GM23338 (cell line): ENCODE data around the gene RFNG. TPM values are rescaled to one million over a fixed set of nuclear protein-coding genes. Genes with fewer than 3 reads are reported as not detected.

Experiments
- ATAC-seq: fragments of 200-7000 bp; cut with Tn5 transposase; 3 replicates; pipeline ENCODE4 v1.9.1; 2020
- DNase-seq: peaks from one replicate; pipeline ENCODE4 v3.0.0-alpha.2; 2015; ENCODE audit warnings: low spot score
- H2AFZ ChIP-seq: fragments of 200-600 bp; sonication (generic); 2 replicates; pipeline ENCODE4 v1.8.0; 2016; ENCODE audit warnings: antibody characterized with exemption, mild to moderate bottlenecking, moderate library complexity
- H3F3A ChIP-seq: fragments of 200-600 bp; sonication (generic); replicated peaks from 2 replicates; pipeline ENCODE4 v1.8.0; 2017; ENCODE audit warnings: antibody characterized with exemption, mixed run types, low read depth
- H3K27ac ChIP-seq: fragments of 200-600 bp; sonication (generic); 2 replicates; pipeline ENCODE4 v1.6.1; 2016; ENCODE audit warnings: low read depth
- H3K27me3 ChIP-seq: fragments of 200-600 bp; sonication (generic); 2 replicates; pipeline ENCODE4 v1.8.0; 2016; ENCODE audit warnings: mild to moderate bottlenecking, mixed run types, moderate library complexity; ENCODE audit not compliant: insufficient read depth
- H3K36me3 ChIP-seq: fragments of 200-600 bp; sonication (generic); 2 replicates; pipeline ENCODE4 v1.8.0; 2016; ENCODE audit warnings: mild to moderate bottlenecking; ENCODE audit not compliant: insufficient read depth
- H3K4me1 ChIP-seq: fragments of 200-600 bp; sonication (generic); 2 replicates; pipeline ENCODE4 v1.8.0; 2016; ENCODE audit warnings: mild to moderate bottlenecking, moderate library complexity; ENCODE audit not compliant: insufficient read depth
- H3K4me2 ChIP-seq: fragments of 200-600 bp; sonication (generic); 2 replicates; pipeline ENCODE4 v1.7.1; 2017; ENCODE audit warnings: mixed run types
- H3K4me3 ChIP-seq: fragments of 200-600 bp; sonication (generic); 2 replicates; pipeline ENCODE4 v1.6.1; 2016; ENCODE audit warnings: mixed run types
- H3K79me2 ChIP-seq: fragments of 200-600 bp; sonication (generic); replicated peaks from 2 replicates; pipeline ENCODE4 v1.8.0; 2017; ENCODE audit warnings: mild to moderate bottlenecking; ENCODE audit not compliant: insufficient read depth
- H3K9me2 ChIP-seq: fragments of 200-600 bp; sonication (generic); 2 replicates; pipeline ENCODE4 v1.8.0; 2017; ENCODE audit not compliant: insufficient read depth
- H4K20me1 ChIP-seq: fragments of 200-600 bp; sonication (generic); replicated peaks from 2 replicates; pipeline ENCODE4 v1.8.0; 2017; ENCODE audit warnings: mild to moderate bottlenecking; ENCODE audit not compliant: insufficient read depth
- H3K27ac Mint-ChIP-seq: 2 replicates; pipeline ENCODE4 v1.8.0; 2020; ENCODE audit warnings: inconsistent platforms, mild to moderate bottlenecking, moderate library complexity, mixed read lengths
- H3K27me3 Mint-ChIP-seq: 3 replicates; pipeline ENCODE4 v1.8.0; 2022; ENCODE audit warnings: low read depth, mild to moderate bottlenecking, moderate library complexity, mixed read lengths, inconsistent platforms; ENCODE audit not compliant: insufficient read depth, poor library complexity
- H3K36me3 Mint-ChIP-seq: 3 replicates; pipeline ENCODE4 v1.8.0; 2021; ENCODE audit warnings: low read depth, mild to moderate bottlenecking, inconsistent platforms, moderate library complexity, mixed read lengths
- H3K4me1 Mint-ChIP-seq: 3 replicates; pipeline ENCODE4 v1.8.0; 2020; ENCODE audit warnings: mild to moderate bottlenecking, inconsistent platforms, mixed read lengths
- H3K4me3 Mint-ChIP-seq: 3 replicates; pipeline ENCODE4 v1.8.0; 2021; ENCODE audit warnings: moderate library complexity, mild to moderate bottlenecking, inconsistent platforms, mixed read lengths
- H3K9me3 Mint-ChIP-seq: 3 replicates; pipeline ENCODE4 v1.8.0; 2020; ENCODE audit warnings: moderate library complexity, mild to moderate bottlenecking, inconsistent platforms, mixed read lengths
- EZH2 ChIP-seq: fragments of 200-600 bp; sonication (generic); IDR thresholded peaks from one replicate; pipeline ENCODE4 v1.8.0; 2017; ENCODE audit warnings: antibody characterized with exemption, mild to moderate bottlenecking, low read depth; ENCODE audit not compliant: unreplicated experiment
- ZNF114 ChIP-seq: fragments of 250-450 bp; sonication (Bioruptor Pico); IDR thresholded peaks from 2 replicates; pipeline ENCODE4 v1.5.0; 2020; ENCODE audit warnings: mild to moderate bottlenecking, moderate library complexity
- ZNF331 ChIP-seq: fragments of 250-450 bp; sonication (Bioruptor Pico); IDR thresholded peaks from 2 replicates; pipeline ENCODE4 v1.5.0; 2020; ENCODE audit warnings: low read depth, mild to moderate bottlenecking, moderate library complexity
- polyA plus RNA-seq: library from polyadenylated mRNA; unstranded; fragments of >200 nt; fragmentation: Nextera tagmentation; extraction: Ambion mirVana; gene quantifications from 2 replicates; pipeline ENCODE4 v1.2.1, GENCODE V29; 2016
- total RNA-seq: library from RNA; depleted of rRNA; stranded (reverse); fragments of >200 nt; shearing (Covaris generic); gene quantifications from 2 replicates; pipeline ENCODE4 v1.2.3, GENCODE V29; 2014
- TF ChIP-seq, protein P1 (sequence below): fragments of 250-450 bp; sonication (Bioruptor Pico); IDR thresholded peaks from 2 replicates; pipeline ENCODE4 v1.5.0; 2020; ENCODE audit warnings: mild to moderate bottlenecking, moderate library complexity
- TF ChIP-seq, protein P2 (sequence below), 2 experiments: fragments of 200-600 bp in 1 of 2; sonication (generic) in 1 of 2; conservative IDR thresholded peaks; 2 replicates each; pipeline versions ENCODE4 v1.5.1 to v1.6.1; 2016 to 2017; ENCODE audit warnings: antibody characterized with exemption in 2 of 2, low read depth in 2 of 2, mild to moderate bottlenecking in 2 of 2, moderate library complexity in 1 of 2

Gene RFNG
- total and polyA plus RNA-seq, 2 experiments from 2014 or later: 18.0 to 44.7 TPM

DNA sequence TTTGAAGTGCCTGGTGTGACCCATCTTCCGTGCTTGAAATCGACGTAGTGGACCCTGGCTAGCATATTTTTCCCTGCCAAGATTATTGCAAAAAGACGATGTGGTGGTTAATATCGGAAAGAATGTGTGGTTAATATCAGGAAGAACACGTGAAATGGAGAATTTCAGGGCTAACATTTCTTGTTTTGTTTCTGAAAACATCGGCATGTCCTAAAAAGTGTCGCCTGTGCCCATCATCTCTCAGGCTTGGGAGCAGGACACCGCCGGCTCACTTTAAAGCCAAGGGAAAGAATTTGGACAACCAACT, 13.8 kb downstream of the RFNG start:
- peak overlapping the region; percentile 34; the same call in 1 of the 2 replicates for H2AFZ ChIP-seq

More for the DNA sequence above, 13.8 kb downstream of the RFNG start:
- H3K27ac Mint-ChIP-seq: peak overlapping the region; percentile 93
- H3K4me3 Mint-ChIP-seq: peak overlapping the region; percentile 75
- H3K79me2 ChIP-seq: peaks cover 1% of the 10 kb centered on the region; the same call in 1 of the 2 replicates
- no peak for ATAC-seq
- H3K27me3 Mint-ChIP-seq: peaks cover 16% of the 10 kb centered on the region
- no peaks in the 10 kb centered on the region; the same call in 1 of the 2 replicates for H4K20me1 ChIP-seq
- H3K27me3 ChIP-seq: no peaks in the 10 kb centered on the region
- peaks cover 3% of the 10 kb centered on the region; the same call in 2 of the 3 replicates for H3K36me3 Mint-ChIP-seq
- peaks cover 32% of the 10 kb centered on the region for H3K4me1 Mint-ChIP-seq
- H3K36me3 ChIP-seq: no peaks in the 10 kb centered on the region
- no peak for DNase-seq
- TF ChIP-seq ZNF331 (no peak), ZNF114 (no peak), EZH2 (no peak)
- TF ChIP-seq, protein P1, sequence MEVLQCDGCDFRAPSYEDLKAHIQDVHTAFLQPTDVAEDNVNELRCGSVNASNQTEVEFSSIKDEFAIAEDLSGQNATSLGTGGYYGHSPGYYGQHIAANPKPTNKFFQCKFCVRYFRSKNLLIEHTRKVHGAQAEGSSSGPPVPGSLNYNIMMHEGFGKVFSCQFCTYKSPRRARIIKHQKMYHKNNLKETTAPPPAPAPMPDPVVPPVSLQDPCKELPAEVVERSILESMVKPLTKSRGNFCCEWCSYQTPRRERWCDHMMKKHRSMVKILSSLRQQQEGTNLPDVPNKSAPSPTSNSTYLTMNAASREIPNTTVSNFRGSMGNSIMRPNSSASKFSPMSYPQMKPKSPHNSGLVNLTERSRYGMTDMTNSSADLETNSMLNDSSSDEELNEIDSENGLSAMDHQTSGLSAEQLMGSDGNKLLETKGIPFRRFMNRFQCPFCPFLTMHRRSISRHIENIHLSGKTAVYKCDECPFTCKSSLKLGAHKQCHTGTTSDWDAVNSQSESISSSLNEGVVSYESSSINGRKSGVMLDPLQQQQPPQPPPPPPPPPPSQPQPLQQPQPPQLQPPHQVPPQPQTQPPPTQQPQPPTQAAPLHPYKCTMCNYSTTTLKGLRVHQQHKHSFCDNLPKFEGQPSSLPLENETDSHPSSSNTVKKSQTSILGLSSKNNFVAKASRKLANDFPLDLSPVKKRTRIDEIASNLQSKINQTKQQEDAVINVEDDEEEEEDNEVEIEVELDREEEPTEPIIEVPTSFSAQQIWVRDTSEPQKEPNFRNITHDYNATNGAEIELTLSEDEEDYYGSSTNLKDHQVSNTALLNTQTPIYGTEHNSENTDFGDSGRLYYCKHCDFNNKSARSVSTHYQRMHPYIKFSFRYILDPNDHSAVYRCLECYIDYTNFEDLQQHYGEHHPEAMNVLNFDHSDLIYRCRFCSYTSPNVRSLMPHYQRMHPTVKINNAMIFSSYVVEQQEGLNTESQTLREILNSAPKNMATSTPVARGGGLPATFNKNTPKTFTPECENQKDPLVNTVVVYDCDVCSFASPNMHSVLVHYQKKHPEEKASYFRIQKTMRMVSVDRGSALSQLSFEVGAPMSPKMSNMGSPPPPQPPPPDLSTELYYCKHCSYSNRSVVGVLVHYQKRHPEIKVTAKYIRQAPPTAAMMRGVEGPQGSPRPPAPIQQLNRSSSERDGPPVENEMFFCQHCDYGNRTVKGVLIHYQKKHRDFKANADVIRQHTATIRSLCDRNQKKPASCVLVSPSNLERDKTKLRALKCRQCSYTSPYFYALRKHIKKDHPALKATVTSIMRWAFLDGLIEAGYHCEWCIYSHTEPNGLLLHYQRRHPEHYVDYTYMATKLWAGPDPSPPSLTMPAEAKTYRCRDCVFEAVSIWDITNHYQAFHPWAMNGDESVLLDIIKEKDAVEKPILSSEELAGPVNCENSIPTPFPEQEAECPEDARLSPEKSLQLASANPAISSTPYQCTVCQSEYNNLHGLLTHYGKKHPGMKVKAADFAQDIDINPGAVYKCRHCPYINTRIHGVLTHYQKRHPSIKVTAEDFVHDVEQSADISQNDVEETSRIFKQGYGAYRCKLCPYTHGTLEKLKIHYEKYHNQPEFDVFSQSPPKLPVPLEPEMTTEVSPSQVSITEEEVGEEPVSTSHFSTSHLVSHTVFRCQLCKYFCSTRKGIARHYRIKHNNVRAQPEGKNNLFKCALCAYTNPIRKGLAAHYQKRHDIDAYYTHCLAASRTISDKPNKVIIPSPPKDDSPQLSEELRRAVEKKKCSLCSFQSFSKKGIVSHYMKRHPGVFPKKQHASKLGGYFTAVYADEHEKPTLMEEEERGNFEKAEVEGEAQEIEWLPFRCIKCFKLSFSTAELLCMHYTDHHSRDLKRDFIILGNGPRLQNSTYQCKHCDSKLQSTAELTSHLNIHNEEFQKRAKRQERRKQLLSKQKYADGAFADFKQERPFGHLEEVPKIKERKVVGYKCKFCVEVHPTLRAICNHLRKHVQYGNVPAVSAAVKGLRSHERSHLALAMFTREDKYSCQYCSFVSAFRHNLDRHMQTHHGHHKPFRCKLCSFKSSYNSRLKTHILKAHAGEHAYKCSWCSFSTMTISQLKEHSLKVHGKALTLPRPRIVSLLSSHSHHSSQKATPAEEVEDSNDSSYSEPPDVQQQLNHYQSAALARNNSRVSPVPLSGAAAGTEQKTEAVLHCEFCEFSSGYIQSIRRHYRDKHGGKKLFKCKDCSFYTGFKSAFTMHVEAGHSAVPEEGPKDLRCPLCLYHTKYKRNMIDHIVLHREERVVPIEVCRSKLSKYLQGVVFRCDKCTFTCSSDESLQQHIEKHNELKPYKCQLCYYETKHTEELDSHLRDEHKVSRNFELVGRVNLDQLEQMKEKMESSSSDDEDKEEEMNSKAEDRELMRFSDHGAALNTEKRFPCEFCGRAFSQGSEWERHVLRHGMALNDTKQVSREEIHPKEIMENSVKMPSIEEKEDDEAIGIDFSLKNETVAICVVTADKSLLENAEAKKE: no peak
- TF ChIP-seq, protein P2, sequence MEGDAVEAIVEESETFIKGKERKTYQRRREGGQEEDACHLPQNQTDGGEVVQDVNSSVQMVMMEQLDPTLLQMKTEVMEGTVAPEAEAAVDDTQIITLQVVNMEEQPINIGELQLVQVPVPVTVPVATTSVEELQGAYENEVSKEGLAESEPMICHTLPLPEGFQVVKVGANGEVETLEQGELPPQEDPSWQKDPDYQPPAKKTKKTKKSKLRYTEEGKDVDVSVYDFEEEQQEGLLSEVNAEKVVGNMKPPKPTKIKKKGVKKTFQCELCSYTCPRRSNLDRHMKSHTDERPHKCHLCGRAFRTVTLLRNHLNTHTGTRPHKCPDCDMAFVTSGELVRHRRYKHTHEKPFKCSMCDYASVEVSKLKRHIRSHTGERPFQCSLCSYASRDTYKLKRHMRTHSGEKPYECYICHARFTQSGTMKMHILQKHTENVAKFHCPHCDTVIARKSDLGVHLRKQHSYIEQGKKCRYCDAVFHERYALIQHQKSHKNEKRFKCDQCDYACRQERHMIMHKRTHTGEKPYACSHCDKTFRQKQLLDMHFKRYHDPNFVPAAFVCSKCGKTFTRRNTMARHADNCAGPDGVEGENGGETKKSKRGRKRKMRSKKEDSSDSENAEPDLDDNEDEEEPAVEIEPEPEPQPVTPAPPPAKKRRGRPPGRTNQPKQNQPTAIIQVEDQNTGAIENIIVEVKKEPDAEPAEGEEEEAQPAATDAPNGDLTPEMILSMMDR (conservative IDR thresholded peaks at IDR 0.05; ENCODE audit: low read depth in 2 of 2): no peak
- peaks cover 6% of the 10 kb centered on the region; the same call in 1 of the 2 replicates for H3K4me1 ChIP-seq
- peak overlapping the region; percentile 95 for H3K4me2 ChIP-seq
- H3K9me2 ChIP-seq: no peaks in the 10 kb centered on the region
- H3K27ac ChIP-seq: peak overlapping the region; percentile 78; the same call in 1 of the 2 replicates
- H3K4me3 ChIP-seq: peak overlapping the region; percentile 81
- H3K9me3 Mint-ChIP-seq: no peaks in the 10 kb centered on the region; the same call in 2 of the 3 replicates
- H3F3A ChIP-seq: peaks cover 11% of the 10 kb centered on the region
